ENCODE results near the gene BCL7B.

GRCh38 chr7:73570521-73570920 is 13.0 kb upstream of the BCL7B start:
- TF ChIP-seq CTCF (IDR thresholded peaks at IDR 0.05) (no peak), POLR2A (IDR thresholded peaks at IDR 0.05) (no peak)
